Measurements from ENCODE around the gene SH2B3.
"Not testable (repeated sequence)": the region's sequence is repeated elsewhere in the genome, so short reads cannot be mapped to it uniquely, and the experiment has no call there.

The SH2B3 gene

DNA sequence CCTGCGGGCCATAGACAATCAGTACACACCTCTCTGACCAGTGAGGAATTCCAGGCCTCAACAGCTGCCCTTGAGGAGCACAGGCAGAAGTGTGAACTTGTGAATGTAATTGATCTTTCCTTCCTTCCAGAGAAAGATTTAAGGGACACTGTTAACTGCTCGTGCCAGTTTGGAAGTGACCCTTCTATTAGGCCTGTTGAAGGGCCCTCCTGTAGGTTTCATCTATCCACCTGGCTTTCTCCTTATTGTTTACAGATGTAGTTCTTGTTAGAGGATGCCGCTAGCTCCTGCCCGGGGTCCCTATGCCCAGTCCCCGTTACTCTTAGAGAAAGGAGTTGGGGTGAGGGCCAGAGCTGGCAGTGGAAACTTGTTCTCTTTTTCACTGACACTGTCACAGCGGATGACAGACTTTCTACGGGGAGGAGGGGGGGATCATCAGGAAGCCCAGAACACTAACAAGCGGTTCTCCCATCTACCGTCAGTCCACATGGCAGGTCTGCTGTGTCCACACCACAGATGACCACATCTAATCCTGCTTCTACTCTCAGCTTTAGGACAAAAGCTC, 42.6 kb downstream of the SH2B3 start:
- DNase-seq (ENCODE audit: low spot score in 2 of 2) (peak in 1 of 2 donors; percentile 47), ATAC-seq (no peak)
- H3K36me3 Mint-ChIP-seq = peaks cover 96% of the 10 kb centered on the region
- peak overlapping the region; percentile 86 for H3K27ac Mint-ChIP-seq
- no peaks in the 10 kb centered on the region for H3K9me3 Mint-ChIP-seq
- H3K4me3 Mint-ChIP-seq = no peak overlapping the region
- H3K4me1 Mint-ChIP-seq = peaks cover 76% of the 10 kb centered on the region

- Mint-ChIP-seq H3K4me1 (peaks cover 69% of the 10 kb centered on the region), H3K36me3 (peaks cover 93% of the 10 kb centered on the region), H3K27ac (peak overlapping the region; percentile 86), H3K9me3 (no peaks in the 10 kb centered on the region), H3K4me3 (no peak overlapping the region)
- DNase-seq (ENCODE audit: low spot score in 2 of 2) = peak in 1 of 2 donors; percentile 46
- ATAC-seq = no peak
Observed at GRCh38 chr12:111448846-111449790, 43.4 kb downstream of the SH2B3 start.

GRCh38 chr12:111450676-111451075, 45.0 kb downstream of the SH2B3 start:
- no peaks in the 10 kb centered on the region for H3K9me3 Mint-ChIP-seq
- peaks cover 64% of the 10 kb centered on the region for H3K4me1 Mint-ChIP-seq
- H3K36me3 Mint-ChIP-seq = peaks cover 86% of the 10 kb centered on the region
- DNase-seq (ENCODE audit: low spot score in 2 of 2) (peak in 1 of 2 donors; percentile 45), ATAC-seq (no peak)
- peak overlapping the region; percentile 48 for H3K27ac Mint-ChIP-seq
- H3K4me3 Mint-ChIP-seq = no peak overlapping the region

- Mint-ChIP-seq H3K36me3 (peaks cover 86% of the 10 kb centered on the region), H3K9me3 (no peaks in the 10 kb centered on the region), H3K4me1 (peaks cover 64% of the 10 kb centered on the region), H3K27ac (peak overlapping the region; percentile 48), H3K4me3 (no peak overlapping the region)
- ATAC-seq (no peak), DNase-seq (ENCODE audit: low spot score in 2 of 2) (no peak)
Observed at GRCh38 chr12:111451232-111451631, 45.5 kb downstream of the SH2B3 start.

DNA sequence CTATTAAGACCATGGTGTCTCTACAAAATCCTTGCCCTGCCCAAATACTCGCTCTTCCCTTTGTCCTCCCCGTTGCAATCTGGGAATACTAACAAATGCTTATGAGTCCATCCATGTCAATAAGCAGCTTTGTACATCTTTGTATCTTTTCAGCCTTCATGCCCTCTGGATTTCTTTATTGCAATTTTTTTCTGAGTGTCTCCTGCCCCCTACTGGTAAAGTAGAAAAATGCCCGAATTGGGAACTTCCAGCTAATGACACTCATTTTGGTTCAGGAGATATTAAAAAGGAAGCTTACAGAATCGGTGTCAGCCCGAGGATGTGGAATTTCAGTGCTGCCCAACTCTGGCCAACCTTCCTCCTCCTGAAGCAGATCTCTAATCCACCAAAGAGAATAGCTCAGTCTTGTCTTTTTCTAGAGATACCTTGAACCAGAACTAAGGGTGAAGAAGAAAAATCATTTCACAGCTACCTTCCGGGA, 46.0 kb downstream of the SH2B3 start:
- Mint-ChIP-seq H3K4me1 (peaks cover 61% of the 10 kb centered on the region), H3K9me3 (no peaks in the 10 kb centered on the region), H3K27ac (no peak overlapping the region), H3K4me3 (no peak overlapping the region), H3K36me3 (peaks cover 86% of the 10 kb centered on the region)
- peak in 1 of 2 donors; percentile 51 for DNase-seq (ENCODE audit: low spot score in 2 of 2)
- peak; percentile 20 for ATAC-seq

DNA sequence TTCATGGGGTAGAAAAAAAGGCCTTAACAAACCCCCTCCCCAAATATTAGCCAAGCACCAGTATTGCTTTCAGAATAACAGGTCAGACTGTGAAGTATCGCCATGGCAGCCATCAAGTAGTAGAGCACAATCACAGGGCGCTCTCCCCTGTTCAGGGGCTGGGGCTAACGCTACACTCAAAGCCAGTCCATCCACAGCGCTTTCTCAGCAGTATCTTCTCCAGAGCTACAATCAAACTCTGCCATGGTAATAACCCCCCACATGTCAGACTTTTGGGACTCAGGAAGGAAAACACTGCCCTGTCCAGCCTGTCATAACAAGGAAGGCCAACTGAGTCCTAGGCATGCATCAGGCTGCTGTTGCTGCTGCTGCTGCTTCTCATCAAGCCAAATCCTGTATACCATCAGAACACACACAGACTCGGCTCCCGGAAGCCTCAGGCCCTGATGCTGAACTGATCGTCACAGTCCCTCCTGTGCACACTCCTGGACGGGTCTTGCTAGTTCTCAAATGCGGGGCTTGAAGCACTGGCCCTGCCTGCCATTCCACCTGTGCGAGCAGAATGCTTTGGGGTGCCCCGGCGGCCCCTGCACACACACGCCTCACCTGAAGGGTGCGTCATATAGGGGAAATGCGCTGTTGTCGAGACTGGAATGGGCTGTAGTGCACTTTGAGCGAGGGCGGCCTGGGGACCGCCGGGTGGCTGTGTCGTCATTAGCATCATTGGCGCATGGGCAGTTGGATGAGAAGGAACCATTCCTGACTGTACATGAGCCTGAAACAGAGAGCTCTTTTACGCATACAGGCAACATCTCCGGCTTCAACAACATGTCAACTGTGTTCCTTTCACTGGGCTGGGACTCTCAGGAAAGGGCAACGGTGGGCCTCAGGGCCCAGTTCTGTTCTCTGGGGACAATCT, 47.6 kb downstream of the SH2B3 start:
- peaks cover 86% of the 10 kb centered on the region for H3K36me3 Mint-ChIP-seq
- ATAC-seq (no peak), DNase-seq (ENCODE audit: low spot score in 2 of 2) (peak in 1 of 2 donors; percentile 46)
- H3K9me3 Mint-ChIP-seq = no peaks in the 10 kb centered on the region
- peak overlapping the region; percentile 38 for H3K27ac Mint-ChIP-seq
- H3K4me1 Mint-ChIP-seq = peaks cover 46% of the 10 kb centered on the region
- no peak overlapping the region for H3K4me3 Mint-ChIP-seq

- Mint-ChIP-seq H3K27ac (peak overlapping the region; percentile 38), H3K4me3 (no peak overlapping the region), H3K9me3 (no peaks in the 10 kb centered on the region), H3K4me1 (peaks cover 37% of the 10 kb centered on the region), H3K36me3 (peaks cover 78% of the 10 kb centered on the region)
- DNase-seq (ENCODE audit: low spot score in 2 of 2) (peak in 1 of 2 donors; percentile 37), ATAC-seq (no peak)
Observed at GRCh38 chr12:111454311-111454710, 48.6 kb downstream of the SH2B3 start.

DNA sequence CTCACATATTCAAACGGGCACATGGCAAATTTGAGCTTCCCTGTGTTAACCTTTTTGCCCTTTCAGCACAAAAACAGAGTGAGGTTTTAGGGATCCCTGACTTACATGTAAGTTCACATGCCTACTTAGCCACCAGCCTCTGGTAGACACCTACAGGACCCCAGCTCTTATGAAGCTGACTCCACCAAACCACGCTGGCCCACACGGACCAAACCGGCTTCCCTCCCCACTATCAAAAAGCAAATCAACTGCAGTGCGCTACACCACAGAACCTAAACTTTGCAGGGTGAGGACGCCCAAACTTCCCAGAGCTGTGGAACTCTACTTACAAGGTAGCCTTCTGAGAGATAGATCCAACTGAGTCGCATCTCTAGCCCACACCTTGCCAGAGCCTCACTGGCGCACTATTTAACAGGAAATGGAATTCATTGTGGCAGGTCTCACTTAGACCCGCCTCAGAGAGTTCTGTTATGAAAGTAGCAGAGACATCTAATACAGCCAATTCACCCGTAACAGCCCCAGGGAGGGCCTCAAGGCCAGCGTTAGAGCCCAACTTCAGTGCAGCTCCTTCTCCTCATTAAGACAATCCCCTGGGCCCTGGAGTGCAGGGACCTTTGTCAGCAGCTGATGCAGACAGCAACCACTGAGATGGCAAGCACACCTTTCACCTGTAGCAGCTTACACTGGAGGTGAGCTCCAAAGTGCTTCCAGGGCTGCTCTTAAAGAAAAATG, 49.2 kb downstream of the SH2B3 start:
- DNase-seq (ENCODE audit: low spot score in 2 of 2) (peak in 1 of 2 donors; percentile 45), ATAC-seq (peak; percentile 52)
- no peak overlapping the region for H3K4me3 Mint-ChIP-seq
- H3K4me1 Mint-ChIP-seq = peaks cover 33% of the 10 kb centered on the region
- peaks cover 72% of the 10 kb centered on the region for H3K36me3 Mint-ChIP-seq
- H3K27ac Mint-ChIP-seq = peak overlapping the region; percentile 27
- H3K9me3 Mint-ChIP-seq = no peaks in the 10 kb centered on the region

DNA sequence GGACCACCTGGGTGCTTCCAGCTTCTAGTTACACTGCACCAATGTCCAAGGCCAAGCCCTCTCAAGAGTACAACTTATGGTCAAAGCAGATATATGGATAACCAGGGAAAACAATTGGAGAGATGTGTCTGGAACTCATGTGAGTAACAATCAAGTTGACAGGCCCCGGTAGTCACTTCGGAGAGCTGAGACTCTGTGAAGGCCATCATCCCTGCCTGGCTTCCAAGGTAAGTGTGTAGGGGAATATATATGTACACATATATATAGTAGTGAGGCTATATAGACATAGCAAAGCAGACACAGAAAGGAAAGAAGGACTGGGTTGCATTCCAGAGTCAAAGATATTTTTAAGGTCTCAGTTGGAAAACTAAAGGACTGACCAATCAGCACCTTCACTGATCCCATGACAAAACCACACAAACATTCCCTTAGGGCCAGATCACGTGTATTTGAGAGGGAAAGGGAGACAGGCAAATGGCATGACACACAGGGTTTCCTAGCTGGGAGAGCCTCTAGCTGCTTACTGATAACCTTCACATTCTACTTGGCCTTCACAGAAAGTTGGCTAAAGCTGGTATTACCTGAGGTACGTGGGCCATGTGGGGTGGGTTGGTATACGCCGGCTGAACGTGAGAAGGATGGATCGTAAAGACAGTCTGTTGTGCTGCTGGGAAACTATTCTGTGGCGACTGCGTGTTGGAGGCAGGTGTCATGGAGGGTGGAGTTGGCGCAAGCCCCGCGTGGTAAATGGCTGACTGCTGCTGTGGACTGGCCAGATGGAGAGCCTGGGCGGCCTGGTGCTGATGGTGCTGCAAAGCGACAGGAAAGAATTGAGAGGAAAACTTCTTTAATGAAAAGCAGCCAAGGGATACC, 50.0 kb downstream of the SH2B3 start:
- H3K9me3 Mint-ChIP-seq = no peaks in the 10 kb centered on the region
- H3K4me3 Mint-ChIP-seq = no peak overlapping the region
- H3K4me1 Mint-ChIP-seq = peaks cover 28% of the 10 kb centered on the region
- H3K36me3 Mint-ChIP-seq = peaks cover 71% of the 10 kb centered on the region
- peak in 1 of 2 donors; percentile 44 for DNase-seq (ENCODE audit: low spot score in 2 of 2)
- H3K27ac Mint-ChIP-seq = peak overlapping the region; percentile 27
- no peak for ATAC-seq

- peaks cover 68% of the 10 kb centered on the region for H3K36me3 Mint-ChIP-seq
- H3K9me3 Mint-ChIP-seq = no peaks in the 10 kb centered on the region
- H3K27ac Mint-ChIP-seq = no peak overlapping the region
- peaks cover 18% of the 10 kb centered on the region for H3K4me1 Mint-ChIP-seq
- DNase-seq (ENCODE audit: low spot score in 2 of 2) (no peak), ATAC-seq (no peak)
- H3K4me3 Mint-ChIP-seq = no peak overlapping the region
Observed at GRCh38 chr12:111457071-111457470, 51.3 kb downstream of the SH2B3 start.

- Mint-ChIP-seq H3K4me3 (no peak overlapping the region), H3K36me3 (peaks cover 63% of the 10 kb centered on the region), H3K9me3 (no peaks in the 10 kb centered on the region), H3K4me1 (peaks cover 18% of the 10 kb centered on the region), H3K27ac (no peak overlapping the region)
- ATAC-seq (no peak), DNase-seq (ENCODE audit: low spot score in 2 of 2) (no peak)
Observed at GRCh38 chr12:111457577-111457976, 51.9 kb downstream of the SH2B3 start.

GRCh38 chr12:111458546-111459172, 52.9 kb downstream of the SH2B3 start:
- H3K36me3 Mint-ChIP-seq = peaks cover 58% of the 10 kb centered on the region
- H3K9me3 Mint-ChIP-seq = no peaks in the 10 kb centered on the region
- no peak overlapping the region for H3K27ac Mint-ChIP-seq
- DNase-seq (ENCODE audit: low spot score in 2 of 2) (no peak), ATAC-seq (no peak)
- H3K4me1 Mint-ChIP-seq = peaks cover 18% of the 10 kb centered on the region
- H3K4me3 Mint-ChIP-seq = no peak overlapping the region

GRCh38 chr12:111460111-111460510, 54.4 kb downstream of the SH2B3 start:
- not testable (repeated sequence) for H3K9me3 Mint-ChIP-seq, H3K4me3 Mint-ChIP-seq, H3K27ac Mint-ChIP-seq, ATAC-seq
- H3K36me3 Mint-ChIP-seq = peaks cover 67% of the 10 kb centered on the region
- peaks cover 12% of the 10 kb centered on the region for H3K4me1 Mint-ChIP-seq
- peak in 1 of 2 donors; percentile 28 for DNase-seq (ENCODE audit: low spot score in 2 of 2)
